HG03095 (cell line): ENCODE measurements around the gene LGSN.
"Not testable (repeated sequence)": the region's sequence is repeated elsewhere in the genome, so short reads cannot be mapped to it uniquely, and the experiment has no call there.

ENCODE experiments used
- ATAC-seq: cut with Tn5 transposase; IDR thresholded peaks from one replicate; pipeline ENCODE4 v1.9.1; 2021; ENCODE audit warnings: moderate library complexity; ENCODE audit not compliant: unreplicated experiment

Gene LGSN

DNA sequence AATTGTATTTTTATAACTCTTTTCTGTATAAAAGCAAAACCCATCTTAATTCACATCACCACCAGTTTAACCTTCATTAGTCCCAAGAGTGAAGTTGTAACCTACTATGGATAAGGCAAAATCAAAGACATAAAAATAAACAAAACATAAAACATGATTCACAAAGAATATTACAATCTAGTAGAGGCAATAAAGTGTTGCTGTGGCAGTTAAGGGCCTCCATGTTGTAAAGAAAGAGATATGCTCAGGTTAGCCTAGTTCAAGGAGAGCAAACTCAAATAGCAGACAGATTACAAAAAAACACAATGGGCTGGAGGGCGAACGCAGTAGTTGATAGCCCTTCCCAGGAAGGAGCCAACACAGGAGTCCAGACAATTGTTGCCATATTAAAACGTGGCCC lies 13.4 kb downstream of the LGSN start:
- ATAC-seq: no peak

DNA sequence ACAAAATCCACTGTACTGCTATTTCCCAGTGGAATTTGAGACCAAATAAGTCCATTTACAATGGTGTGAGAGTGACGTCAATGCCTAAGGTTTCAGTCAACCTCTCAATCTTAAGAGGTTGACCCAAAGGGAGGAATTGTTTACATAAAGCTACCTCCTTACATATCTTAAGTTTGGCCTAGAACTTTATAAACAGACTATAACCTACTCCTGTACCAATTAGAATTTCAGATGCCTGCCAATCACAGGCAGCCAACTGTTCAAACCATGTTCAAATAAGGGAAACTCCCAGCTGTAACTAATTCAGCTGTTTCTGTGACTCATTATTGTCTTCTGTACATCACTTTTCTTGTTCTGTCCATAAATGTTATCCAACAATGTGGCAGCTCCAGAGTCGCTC lies 14.5 kb downstream of the LGSN start:
- ATAC-seq: no peak

DNA sequence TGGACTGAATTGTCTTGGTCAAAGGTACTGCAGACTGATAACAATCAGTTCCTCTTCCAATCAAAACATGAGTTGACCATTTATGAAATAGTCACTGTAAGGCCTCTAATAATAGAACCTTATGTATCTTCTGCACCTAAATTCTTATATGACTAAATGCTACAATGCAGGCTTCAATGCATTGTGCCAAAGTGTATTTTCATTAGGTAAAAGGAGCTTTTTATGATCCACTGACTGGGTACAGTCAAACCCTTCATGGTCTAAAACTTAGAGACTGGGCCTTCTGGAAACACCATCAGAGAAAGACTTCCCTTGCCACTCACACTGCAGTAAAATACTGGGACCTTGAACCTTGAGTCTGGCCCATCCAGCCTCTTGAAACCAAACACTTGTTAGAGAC lies 16.3 kb downstream of the LGSN start:
- ATAC-seq: no peak

DNA sequence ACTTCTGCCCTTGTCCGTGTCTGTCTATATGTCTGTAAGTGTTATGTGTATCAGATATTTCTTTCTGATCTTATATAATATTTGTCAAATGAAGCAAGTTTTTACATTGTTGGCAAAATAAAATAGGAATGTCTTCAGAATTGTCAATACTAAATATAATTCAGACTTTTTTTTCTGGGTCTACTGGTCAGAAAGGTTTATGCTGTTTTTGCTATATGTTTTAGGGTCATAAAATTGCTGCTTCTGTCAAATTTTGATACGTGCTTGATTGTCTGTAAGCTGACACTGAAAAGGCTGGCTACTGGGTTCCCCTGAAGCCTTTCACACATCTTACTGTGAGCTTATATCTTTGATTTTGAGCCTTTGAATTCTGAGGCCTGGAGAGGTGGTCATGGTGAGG lies 20.1 kb downstream of the LGSN start:
- no peak for ATAC-seq

DNA sequence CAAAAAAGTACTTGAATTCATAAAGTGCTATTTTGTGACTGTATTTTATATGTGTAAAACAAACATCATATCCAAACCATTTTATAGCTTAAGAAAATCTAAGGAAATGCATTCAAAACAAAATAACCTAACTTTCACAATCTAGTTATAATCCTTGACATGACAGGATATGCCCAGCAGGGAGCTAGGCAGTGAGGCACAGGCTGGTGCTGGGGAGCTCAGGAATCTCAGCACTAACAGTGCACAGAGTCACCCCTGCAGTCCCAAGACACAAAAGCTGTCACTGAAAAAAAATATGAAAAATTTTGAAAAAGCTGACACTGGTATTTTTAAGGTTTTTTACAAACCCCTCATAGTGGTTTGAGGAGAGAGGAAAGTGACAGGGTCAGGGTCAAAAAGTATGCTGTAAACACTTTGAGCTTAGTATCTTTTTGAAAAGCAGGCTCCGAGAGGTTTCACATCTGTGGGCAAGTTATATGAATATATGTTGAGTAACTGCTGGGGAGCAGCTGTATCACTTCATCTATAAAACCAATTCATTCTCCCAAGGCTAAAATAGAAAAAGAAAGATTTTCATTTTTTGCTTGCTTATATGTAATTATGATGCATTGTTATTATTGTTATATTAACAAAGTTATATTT lies 24.1 kb downstream of the LGSN start:
- ATAC-seq: no peak

DNA sequence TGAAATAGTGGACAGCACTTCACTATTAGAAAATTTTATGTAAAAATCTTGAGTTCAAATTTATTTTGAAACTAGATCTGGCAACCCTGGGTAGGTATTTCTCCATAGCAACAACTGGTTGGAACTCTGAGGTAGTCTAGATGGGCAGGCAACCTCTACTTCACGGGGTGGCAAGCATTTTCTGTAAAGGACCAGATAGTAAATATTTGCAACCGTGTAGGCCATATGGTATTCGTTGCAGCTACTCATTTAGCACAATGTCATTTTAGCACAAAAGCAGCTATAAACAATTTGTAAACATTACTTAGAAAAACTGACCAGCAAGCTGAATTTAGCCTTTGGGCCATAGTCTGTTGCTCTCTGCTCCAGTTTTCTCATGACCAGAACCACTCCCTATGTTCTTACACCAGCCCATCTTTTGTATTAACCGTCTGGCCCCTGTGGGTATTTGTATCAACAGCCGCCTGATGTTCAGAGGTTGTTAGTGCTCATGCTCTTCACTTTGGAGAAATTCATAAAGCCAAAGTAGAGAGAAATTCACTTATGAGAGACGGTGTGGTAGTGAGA lies 29.2 kb downstream of the LGSN start:
- ATAC-seq: no peak

DNA sequence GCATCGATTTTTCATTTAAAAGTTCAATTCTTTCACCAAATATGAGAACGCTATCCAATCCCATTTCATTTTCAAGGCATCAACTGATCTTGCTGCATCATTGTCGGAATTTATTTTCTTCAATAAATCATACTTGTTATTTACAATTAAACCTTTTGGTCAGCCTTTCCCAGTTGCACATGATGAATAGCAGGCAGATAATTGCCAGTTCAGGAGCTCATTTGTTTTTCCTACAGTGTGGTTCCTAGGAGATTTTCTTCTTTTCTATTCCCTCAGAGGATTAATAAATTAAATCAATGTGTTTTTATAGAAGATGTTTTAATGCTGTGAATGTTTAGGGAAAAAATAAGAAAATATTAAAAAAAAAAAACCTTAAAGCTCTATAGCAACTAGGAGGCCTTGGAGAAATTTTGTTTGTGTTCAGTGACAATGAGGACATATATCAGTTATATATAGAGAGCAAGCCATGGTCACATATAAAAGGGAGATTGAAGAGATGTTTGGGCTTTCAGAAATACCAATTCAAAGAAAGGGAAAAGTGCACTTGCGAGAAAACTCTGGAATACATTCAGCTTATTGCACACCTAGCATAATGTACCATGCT lies 30.4 kb downstream of the LGSN start:
- no peak for ATAC-seq

DNA sequence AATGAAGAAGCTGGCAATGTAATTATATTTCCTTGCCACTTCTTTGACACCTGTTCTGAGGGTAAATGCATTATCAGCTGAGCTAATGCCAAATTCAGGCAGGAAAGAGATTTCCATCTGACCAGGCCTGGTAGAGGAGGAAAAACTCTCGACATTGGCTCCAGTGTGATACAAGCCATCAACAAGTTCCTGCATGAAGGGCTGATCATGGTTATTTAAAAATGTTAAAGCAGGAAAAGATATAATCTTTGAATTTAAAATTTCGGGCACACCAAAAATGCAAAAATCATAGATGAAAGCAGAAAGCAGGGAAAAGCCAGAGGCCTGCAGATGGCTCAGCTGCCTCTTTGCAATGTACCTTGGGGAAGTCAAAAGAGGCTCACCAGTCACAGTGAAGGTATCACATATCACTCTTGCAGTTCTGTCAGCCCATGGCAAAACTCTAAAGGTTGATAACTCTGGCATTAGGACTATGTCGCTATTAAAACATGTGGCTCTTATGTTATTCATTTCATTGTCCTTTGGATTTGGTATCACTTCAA lies 39.1 kb downstream of the LGSN start:
- ATAC-seq: no peak

DNA sequence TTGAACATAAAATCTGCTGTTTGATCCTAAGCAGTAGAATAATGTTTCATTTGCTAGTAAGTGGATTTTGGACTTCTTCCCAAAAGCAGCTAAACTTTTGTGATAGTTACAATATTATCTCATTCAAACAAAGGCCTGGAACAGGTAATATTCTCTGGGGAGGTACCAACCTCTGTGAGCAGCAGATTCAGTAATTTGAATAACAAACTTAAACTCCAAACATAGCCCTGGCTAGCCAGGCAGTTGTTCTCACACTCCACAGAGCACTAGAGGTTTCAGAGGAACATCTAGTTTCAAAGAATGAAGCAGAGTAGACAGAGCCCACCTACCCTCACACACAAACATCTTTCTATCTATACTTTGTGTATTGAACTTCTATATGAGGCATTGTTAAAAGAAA lies 40.9 kb downstream of the LGSN start:
- ATAC-seq: no peak

DNA sequence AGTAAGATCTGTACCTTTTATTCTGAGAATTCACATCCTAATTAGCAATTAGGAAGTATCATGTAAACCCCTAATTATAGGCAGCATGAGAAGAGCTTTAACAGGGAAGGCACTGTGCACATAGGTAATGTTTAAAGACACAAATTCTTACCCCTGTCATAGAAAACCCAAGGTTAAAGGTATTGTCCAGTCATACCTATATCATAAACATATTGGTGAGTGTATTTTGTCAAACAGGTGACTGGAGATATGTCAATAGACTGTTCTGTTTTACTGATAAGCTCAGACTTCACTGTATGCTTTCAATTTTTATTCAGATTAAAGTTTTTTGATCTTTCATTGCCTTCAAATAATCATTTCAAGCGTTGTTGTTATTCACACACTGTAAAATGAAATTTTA lies 43.8 kb downstream of the LGSN start:
- ATAC-seq: no peak

DNA sequence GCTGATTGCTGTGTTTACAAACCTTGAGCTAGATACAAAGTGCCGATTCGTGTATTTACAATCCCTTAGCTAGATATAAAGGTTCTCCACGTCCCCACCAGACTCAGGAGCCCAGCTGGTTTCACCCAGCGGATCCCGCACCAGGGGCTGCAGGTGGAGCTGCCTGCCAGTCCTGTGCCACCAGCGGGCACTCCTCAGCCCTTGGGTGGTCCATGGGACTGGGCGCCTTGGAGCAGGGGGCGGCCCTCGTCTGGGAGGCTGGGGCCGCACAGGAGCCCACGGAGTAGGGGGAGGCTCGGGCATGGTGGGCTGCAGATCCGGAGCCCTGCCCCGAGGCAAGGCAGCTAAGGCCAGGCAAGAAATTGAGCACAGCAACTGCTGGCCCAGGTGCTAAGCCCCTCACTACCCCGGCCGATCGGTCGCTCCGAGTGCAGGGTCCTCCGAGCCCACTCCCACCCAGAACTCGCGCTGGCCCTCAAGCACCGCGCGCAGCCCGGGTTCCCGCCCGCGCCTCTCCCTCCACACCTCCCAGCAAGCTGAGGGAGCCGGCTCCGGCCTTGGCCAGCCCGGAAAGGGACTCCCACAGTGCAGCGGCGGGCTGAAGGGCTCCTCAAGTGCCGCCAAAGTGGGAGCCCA lies 44.9 kb downstream of the LGSN start:
- not testable (repeated sequence) for ATAC-seq

DNA sequence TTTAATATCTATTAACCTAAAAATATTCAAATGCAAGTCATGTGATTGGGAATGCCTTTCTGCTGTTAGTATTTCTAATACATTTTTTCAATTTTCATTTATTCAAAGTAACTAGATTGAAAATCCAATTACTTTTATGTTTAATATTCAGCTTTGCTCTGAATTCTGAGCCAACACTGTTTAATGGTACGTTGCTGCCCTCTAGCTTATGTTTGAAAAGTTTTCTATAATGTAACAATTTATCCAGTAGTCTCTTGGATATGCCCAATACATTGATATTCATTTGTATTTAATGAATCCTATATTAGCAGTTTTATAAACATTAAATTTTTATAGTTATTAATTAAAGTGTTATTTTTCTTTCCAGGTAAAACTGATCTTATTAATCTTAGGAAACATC lies 47.4 kb downstream of the LGSN start:
- ATAC-seq: no peak

DNA sequence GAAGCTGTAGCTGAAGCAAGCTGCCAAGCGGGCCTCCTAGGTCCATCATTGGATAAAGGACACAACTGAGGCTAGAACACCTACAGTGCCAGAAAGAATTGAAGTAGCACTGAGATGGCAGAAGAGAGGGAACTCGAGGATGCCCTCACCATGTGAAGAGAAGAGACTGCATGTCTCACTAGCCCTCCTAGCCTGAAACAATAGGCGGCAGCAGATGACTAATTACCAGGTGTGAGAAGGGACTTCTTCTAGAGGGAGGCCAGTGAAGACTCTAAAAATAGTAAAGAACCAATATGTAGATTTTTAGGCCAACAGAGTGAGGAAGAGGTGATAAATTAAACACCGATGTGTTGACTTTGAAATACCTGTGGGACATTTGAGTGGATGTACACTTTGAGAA lies 50.3 kb downstream of the LGSN start:
- peak; percentile 62 for ATAC-seq

DNA sequence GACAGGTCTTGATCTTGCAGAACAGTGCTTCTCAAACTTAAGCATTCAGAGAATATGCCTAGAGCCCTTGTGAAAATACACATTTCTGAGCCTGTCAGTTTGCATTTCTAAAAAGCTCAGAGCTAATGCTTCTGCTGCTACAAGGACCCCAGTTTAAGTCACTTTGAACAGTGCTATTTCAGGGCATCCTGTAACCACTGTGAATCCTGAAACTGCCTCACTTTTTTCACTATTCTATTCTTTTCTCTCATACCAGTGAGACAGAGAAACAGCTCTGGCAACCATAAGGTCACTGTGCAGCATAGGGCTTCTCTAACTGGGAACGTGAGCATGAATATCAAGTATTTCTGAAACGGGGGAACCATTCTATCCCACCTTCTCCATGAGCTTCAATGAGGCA lies 51.2 kb downstream of the LGSN start:
- peak; percentile 76 for ATAC-seq

DNA sequence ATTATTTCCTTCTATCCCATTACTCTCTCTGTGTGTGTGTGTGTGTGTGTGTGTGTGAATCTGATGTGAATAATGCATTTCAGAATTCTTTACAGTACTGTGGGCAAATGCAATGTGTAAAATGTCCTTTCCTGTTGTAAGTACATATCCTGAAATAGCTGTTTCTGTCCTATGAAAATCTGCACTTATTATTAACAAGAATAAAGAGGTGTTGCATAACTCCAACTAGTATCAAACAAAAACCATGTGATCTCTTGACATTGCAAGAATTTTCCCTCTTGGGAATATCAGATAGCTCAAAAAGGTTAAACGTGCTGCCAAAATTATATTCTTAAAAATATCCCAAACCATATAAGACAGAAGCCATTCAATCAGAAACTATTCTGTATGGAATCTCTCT lies 52.0 kb downstream of the LGSN start:
- no peak for ATAC-seq

DNA sequence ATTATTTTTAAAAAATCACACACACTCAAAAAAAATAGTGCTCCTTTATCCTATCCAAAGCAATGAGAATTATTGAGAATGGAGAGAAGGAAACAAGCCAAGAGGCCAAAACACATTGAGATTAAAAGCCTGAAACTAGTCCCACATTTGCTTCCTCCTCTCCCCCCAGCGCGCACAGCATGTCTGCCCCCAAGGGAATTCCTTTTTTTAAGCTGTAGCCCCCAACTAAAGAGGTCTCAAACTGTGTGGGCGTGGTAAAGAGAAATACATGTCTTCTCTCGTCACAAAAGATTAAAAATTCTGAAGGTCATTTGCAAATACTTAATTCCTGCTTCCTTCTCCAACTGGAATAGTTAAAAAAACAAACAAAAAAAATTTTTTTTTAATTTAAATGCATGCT lies 52.7 kb downstream of the LGSN start:
- no peak for ATAC-seq

DNA sequence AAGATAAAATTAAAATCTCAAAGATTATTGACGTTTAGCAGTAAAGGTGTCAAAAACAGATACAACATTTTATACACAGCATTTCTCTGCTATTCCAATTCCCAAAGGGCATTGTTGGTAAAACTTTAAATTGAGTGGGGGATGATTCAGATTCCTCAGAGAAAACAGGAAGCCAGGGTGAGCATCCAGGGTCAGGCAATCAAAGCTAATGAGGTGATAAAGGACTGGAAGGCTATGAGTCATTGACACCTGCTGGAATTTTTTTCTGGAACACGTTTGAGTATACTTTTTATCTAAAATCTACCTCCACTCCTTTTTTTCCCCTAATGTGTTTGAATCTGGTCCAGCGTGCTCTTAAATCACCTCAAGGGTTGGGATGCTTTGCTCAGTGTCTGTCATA lies 56.3 kb downstream of the LGSN start:
- ATAC-seq: no peak

DNA sequence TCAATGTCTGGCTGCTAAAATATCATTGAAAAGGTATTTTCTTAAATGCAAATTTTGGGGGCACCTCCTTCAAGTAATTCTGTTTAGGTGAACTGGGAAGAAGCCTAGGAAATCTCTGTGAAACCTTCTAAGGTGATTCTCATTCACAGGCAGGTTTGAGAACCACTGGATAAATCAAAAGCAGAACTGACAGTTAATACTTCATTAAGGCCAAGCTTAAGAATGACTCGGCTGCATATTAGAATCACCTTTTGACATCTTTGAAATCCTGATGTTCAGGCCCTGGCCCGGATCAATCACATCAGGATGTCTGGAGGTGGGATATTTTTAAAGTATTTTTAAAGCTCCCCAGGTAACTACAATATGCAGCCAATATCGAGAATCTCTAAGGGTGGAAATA lies 58.0 kb downstream of the LGSN start:
- ATAC-seq: no peak

DNA sequence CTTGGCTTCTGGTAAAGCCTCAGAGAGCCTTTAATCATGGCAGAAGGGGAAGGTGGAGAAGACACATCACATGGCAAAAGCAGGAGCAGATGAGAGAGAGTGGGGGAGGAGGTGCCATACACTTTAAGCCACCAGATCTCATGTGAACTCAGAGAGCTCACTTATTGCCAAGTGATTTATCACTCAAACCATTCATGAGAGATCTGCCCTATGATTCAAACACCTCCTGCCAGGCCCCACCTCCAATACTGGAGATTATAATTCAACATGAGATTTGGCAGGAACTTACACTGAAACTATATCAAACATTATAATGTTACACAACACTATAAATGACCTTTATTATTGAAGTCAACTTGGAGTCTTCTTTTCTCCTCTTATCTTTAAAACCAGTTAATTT lies 60.6 kb downstream of the LGSN start:
- no peak for ATAC-seq

DNA sequence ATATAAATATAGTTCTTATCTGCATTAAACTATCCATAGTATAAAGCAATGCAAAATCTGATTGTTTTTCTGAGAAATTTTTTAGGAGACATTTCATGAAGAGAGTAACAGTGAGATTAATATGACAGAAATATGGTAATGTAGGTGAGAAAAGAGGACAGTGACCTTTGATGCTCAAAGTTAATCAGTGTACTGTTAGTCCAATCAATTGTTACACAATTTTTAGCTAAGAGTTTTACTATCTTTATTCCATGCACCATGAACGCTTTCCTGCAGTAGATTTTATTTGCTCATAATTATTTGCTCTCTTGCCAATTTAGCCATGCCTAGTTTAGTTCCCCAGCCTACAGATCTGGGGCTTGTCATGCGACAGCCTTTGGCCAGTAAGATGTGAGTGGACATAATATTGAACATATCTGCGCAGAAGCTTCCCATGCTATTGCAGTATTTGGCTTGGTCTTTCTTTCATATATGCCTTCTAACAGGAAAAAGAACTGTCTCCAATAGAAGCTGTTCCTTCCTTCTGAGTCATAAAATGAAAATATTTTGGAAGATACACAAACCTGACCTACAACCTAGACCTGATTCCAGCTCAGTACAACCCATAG lies 69.8 kb downstream of the LGSN start:
- ATAC-seq: no peak

DNA sequence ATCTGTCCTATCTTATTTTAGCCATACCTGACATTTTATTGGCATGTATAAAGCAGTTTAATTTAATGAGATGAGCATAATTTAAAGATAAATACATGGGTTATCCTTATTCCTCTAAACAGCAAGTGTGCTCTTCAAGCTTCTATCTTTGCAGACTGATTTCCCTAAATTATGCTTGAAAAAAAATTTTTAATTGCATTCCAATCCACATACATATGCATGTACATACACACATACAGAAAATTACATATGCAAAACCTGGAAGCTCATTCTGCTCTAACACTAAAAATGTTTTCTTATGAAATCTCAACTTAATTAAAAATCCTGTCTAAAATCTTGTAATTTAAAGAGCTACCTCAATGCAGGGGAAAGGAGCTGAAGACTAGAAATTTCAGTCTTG lies 73.2 kb downstream of the LGSN start:
- ATAC-seq: no peak

DNA sequence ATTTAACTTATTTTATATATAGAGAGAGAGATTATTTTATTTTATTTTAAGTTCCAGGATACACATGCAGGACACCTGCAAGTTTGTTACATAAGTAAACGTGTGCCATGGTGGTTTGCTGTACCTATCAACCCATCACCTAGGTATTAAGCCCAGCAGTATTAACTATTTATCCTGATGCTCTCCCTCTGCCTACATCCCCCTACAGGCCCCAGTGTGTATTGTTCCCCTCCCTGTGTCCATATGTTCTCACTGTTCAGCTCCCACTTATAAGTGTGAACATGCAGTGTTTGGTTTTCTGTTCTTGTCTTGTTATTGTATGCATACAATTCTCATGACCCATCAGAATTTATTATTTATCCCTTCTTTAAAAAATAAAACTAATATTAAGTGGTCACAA lies 73.9 kb downstream of the LGSN start:
- ATAC-seq: no peak
